ENCODE measurements around the gene PAK4. TPM values are rescaled to one million over a fixed set of nuclear protein-coding genes. Genes with fewer than 3 reads are reported as not detected.
"Not testable (repeated sequence)": the region's sequence is repeated elsewhere in the genome, so short reads cannot be mapped to it uniquely, and the experiment has no call there.

The PAK4 gene
- polyA plus RNA-seq, 10 donors: 13.0 to 22.3 (median 16.8) TPM

DNA sequence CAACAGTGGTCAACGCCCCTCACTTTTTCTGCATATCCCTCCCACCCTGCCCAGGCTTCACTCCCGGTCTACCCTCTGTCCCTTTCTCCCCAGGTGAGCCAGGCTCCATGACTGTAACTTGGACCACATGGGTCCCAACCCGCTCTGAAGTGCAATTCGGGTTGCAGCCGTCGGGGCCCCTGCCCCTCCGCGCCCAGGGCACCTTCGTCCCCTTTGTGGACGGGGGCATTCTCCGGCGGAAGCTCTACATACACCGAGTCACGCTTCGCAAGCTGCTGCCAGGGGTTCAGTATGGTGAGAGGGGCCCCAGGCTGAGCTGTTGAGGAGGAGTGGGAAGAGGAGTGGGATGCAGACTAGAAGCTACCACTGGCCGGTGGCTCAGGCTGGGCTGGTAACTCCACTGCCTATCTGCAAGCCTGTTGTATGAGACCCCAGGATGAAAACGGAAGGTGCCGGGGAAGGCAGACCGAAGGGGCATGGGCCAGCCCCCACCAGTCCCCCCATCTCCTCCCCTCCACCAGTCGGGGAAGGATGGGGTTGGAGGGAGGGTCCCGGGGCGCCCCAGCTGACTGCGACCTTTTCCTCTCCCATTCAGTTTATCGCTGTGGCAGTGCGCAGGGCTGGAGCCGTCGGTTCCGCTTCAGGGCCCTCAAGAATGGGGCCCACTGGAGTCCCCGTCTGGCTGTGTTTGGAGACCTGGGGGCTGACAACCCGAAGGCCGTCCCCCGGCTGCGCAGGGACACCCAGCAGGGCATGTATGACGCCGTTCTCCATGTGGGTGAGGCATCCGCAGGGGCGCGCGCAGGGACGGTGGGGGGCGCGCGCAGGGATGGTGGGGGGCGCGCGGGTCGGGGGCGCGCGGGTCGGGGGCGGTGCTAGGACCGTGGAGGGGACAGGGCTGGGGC, 27.0 kb upstream of the PAK4 start:
- no peak for DNase-seq

DNA sequence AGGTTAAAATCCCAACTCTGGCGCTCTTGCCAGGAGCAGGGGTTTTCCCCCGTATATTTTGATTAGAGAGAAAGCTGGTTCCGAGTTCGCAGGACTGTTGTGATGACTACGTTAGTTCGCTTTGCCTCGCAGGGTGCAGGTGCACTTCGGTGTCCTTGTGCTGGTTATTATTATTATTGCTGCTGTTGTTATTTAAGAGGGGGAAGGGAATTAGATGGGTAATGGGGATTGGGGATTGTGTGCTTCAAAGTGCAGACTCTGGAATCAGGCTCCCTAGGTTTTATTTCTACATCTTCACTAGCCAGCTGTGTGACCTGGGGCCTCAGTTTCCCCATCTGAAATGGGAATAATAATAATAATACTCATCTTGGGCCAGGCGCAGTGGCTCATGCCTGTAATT, 26.2 kb upstream of the PAK4 start:
- DNase-seq: no peak

GRCh38 chr19:39100500-39101166, 25.0 kb upstream of the PAK4 start:
- DNase-seq: no peak

DNA sequence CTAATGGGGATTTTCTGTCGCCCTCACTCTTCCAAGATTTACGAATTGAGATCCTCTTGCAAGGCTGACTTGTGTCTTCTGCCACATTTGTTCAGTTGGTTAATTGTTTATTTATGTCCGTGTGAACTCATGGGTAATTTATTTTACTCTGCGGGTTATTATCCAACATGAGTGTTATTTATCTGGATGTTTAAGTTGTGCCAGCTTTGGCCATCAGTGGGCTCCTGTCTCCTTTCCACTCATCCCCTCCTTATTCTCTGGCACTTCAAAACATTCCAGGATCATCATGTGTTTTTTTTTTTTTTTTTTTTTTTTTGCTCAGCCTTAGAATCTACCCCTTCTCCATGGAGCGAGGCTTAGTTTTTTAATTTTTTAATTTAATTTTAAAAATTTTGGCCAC, 22.4 kb upstream of the PAK4 start:
- no peak for DNase-seq

DNA sequence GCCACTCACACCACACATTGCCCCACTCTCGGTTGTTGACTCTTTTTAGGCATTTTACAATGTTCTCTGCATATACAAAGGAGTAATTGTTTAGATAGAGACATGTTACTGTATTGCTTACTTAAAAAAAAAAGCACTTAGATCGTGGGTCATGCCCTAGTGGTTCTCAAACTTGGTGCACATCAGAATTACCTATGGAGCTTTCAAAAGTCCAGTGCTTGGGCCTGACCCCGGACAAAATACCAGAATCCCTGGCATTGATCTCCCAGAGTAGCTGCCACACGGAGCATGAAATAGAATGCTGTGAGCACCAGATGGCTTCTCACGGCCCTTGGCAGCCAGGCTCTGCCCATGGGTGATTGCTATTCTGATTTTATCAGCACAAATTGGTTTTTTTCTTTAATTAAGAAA, 21.4 kb upstream of the PAK4 start:
- DNase-seq: no peak

DNA sequence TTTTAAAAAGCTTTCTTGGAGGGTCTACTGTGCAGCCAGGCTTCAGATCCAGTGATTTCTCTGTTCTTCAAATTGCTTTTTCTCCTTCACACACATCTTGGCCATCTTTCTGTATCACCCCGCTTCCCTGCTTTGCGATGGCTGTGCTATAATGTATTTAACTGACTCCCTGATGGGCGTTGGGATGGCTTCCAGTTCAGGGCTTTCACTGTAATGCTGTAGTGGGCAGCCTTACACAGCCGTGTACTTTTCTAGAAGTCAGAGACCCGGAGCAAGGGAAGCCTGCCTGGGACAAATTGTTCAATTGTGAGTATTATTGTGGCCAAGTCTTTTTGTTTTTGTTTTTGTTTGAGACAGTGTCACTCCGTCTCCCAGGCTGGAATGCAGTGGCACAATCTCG, 19.4 kb upstream of the PAK4 start:
- DNase-seq: no peak

GRCh38 chr19:39109641-39110040, 15.9 kb upstream of the PAK4 start:
- no peak for DNase-seq

DNA sequence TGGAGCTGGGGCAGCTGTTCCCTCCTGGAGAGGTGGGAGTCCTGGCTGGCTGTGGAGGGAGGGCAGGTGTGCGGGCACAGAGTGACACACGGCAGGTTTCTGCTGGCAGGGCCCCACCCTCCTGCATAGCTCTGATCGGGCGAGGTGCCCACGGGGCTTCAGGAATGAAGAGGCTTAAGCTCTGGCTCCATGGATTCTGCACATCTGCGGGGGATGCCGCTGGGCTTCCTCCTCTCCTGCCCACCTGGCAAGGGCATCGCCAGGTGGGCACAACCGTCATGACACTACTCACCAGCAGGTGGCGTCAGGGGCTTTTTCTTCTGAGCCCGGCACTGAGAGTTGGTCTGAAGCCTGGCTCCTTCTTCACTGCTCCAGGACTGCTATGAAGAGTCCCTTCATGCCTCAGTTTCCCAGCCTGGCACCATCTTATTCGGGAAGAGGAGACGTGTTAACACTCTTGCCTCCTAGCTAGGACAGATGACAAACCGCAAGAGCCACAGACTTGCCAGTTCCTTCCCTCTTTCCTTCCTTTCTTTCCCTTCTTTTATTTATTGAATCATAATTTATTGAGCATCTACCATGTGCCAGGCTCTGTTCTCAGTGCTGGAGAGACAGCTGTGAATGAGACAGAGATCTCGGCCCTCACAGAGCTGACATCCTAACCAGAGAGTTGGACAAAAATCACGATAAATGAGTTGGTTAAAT, 15.2 kb upstream of the PAK4 start:
- DNase-seq: peak in 1 of 3 donors; percentile 57

DNA sequence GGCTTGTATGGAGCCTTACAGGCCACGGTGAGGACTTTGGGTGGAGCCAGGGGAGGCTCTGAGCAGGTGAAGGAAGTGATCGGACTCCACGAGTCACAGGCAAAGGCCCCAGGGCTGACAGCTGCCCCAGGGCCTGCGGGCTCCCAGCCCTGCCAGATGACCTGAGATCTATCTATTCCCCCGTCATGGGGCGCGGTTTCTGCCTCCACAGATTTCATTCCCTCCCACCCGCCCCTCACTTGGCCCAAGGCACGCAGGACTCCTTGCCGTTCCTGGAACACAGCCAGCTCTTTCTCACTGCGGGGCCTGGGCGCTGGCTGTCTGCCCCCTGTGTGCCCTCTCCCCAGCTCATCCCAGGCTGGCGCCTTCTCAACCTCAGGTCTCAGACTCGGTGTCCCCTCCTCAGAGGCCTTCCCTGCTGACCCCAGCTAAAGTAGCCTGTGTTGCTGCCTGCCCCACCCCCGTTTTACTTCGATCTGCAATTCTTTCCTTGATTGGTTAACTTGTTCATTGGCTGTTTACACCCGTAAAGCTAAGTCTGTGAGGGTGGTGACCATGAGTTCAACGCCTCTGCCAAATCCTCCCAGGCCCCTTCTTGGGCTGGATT, 13.9 kb upstream of the PAK4 start:
- no peak for DNase-seq

- DNase-seq: no peak
Measured at GRCh38 chr19:39112338-39112890, 13.2 kb upstream of the PAK4 start.

DNA sequence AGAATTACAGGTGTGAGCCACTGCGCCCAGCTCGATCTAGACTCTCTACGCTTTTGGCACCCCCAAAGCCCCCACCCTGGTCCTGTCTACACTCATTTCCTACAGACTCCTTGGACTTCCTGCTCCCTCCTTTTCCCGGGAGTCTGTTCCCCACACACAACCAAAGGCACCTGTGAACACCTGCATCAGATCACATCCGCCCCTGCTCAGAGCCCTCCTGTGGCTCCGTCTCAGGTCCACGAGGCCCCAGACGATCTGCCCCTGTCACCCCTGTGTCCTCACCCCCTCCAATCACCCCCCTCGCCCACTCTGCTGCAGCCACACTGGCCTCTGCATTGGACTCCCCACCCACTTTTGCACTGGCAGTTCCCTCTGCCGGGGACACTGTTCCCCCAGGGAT, 12.4 kb upstream of the PAK4 start:
- DNase-seq: no peak

DNA sequence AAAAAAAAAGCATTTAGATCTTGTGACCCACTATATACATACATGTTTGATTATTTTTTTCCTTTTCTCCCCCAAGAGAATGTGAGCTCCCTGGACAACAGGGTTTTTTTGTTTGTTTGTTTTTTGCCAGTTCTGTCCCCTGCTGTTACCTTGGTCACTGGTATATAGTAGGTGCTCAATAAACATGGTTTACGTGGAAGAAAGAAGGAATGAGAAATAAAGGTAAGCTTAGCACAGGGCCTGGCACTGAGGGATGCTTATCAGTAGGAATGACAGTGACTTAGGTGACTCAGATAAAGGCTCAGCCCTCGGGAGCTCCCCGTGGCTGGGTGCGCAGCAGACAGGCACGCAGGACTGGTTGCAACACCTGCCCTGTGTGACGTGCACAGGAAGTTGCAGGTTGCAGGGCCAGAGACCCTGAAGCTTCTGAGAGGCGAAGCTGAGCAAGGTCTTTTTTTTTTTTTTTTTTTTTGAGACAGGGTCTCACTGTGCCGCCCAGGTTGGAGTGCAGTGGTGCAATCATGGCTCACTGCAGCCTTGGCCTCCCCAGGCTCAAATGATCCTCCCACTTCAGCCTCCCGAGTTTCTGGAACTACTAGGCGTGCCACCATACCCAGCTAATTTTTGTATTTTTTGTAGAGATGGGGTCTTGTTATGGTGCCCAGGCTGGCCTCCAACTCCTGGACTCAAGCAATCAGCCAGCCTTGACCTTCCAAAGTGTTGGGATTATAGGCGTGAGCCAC, 10.3 kb upstream of the PAK4 start:
- no peak for DNase-seq

DNA sequence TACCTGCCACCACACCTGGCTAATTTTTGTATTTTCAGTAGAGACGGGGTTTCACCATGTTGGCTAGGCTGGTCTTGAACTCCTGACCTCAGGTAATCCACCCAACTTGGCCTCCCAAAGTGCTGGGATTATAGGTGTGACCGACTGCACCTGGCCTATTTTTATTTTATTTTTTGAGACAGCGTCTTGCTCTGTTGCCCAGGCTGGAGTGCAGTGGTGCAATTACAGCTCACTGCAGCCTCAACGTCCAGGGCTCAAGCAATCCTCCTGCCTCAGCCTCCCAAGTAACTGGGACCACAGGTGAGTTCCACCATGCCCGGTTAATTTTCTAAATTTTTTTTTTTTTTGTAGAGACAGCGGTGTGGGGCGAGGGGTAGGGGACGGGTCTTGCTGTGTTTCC, 8.6 kb upstream of the PAK4 start:
- not testable (repeated sequence) for DNase-seq

- DNase-seq: no peak
Measured at GRCh38 chr19:39119830-39120229, 5.8 kb upstream of the PAK4 start.

GRCh38 chr19:39122934-39123731, 2.5 kb upstream of the PAK4 start:
- no peak for DNase-seq

DNA sequence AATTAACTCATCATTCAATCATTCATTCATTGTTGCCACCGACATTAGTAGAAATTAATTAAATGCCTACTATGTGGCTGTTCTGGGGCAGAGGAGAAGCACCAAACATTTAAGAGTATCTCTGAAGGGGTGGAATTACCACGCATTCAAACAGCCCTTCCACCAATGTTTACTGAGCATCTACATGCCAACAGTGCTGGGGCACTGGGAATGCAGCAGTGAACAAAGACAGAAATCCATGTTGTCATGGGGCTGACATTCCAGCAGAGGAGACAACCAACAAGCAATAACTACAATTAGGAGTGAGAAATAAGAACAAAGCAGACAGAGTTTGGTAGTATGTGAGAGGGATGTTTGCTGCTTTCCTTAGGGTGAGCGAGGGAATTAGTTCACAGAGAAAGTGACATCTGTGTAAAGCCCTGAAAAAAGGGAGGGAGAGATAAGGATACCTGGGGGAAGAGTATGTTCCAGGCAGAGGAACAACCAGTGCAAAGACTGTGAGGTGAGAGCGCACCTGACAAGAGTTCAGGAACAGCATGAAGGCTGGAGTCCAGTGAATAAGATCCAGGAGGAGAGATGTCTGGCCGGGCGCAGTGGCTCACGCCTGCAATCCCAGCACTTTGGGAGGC, 1.3 kb upstream of the PAK4 start:
- no peak for DNase-seq

GRCh38 chr19:39125199-39125553, 410 bp upstream of the PAK4 start:
- no peak for DNase-seq

- peak in 1 of 3 donors; percentile 55 for DNase-seq
Measured at GRCh38 chr19:39126312-39127187, 964 bp downstream of the PAK4 start.
